WI38 (cell line): ENCODE data around the gene SLC9A1.

ENCODE experiments used
- H3K4me3 ChIP-seq: 2 replicates; pipeline ENCODE4 v1.5.1; 2011; ENCODE audit warnings: low read depth, mild to moderate bottlenecking, control low read depth, low read length
- CTCF ChIP-seq: IDR thresholded peaks from 2 replicates; pipeline ENCODE4 v1.5.1; 2012; ENCODE audit warnings: low read depth, mild to moderate bottlenecking, control low read depth, low read length

Gene SLC9A1

GRCh38 chr1:27124405-27124804, 30.5 kb downstream of the SLC9A1 start:
- TF ChIP-seq CTCF, result no peak
- no peak overlapping the region for H3K4me3 ChIP-seq

- no peak overlapping the region for H3K4me3 ChIP-seq
Measured at GRCh38 chr1:27122652-27123051, 32.3 kb downstream of the SLC9A1 start.

GRCh38 chr1:27120854-27121253, 34.1 kb downstream of the SLC9A1 start:
- TF ChIP-seq CTCF, result no peak
- no peak overlapping the region for H3K4me3 ChIP-seq

More at GRCh38 chr1:27122652-27123051, 32.3 kb downstream of the SLC9A1 start:
- no peak for TF ChIP-seq CTCF

GRCh38 chr1:27118440-27118689, 36.6 kb downstream of the SLC9A1 start:
- H3K4me3 ChIP-seq, result no peak overlapping the region
- no peak for TF ChIP-seq CTCF

GRCh38 chr1:27117733-27118439, 37.0 kb downstream of the SLC9A1 start:
- no peak overlapping the region for H3K4me3 ChIP-seq
- TF ChIP-seq CTCF, result no peak

GRCh38 chr1:27116697-27117096, 38.2 kb downstream of the SLC9A1 start:
- no peak for TF ChIP-seq CTCF
- H3K4me3 ChIP-seq, result no peak overlapping the region

GRCh38 chr1:27116232-27116631, 38.7 kb downstream of the SLC9A1 start:
- H3K4me3 ChIP-seq, result no peak overlapping the region
- no peak for TF ChIP-seq CTCF
